Glutamatergic neuron (in vitro differentiated cells): Measurements from ENCODE around the gene TFCP2L1. TPM values are rescaled to one million over a fixed set of nuclear protein-coding genes. Genes with fewer than 3 reads are reported as not detected.

Experiments used
- DNase-seq: peaks from one replicate; pipeline ENCODE4 v3.0.0; 2022
- H3K27ac Mint-ChIP-seq: one replicate; pipeline ENCODE4 v1.8.0; 2020; ENCODE audit warnings: mild to moderate bottlenecking, mixed read lengths, inconsistent platforms; ENCODE audit not compliant: unreplicated experiment
- H3K27me3 Mint-ChIP-seq: one replicate; pipeline ENCODE4 v1.8.0; 2020; ENCODE audit warnings: mild to moderate bottlenecking, moderate library complexity, mixed read lengths, inconsistent platforms; ENCODE audit not compliant: unreplicated experiment
- H3K36me3 Mint-ChIP-seq: one replicate; pipeline ENCODE4 v1.8.0; 2020; ENCODE audit warnings: mild to moderate bottlenecking, mixed read lengths, inconsistent platforms; ENCODE audit not compliant: unreplicated experiment
- H3K4me1 Mint-ChIP-seq: one replicate; pipeline ENCODE4 v1.8.0; 2020; ENCODE audit warnings: mild to moderate bottlenecking, low read depth, mixed read lengths, inconsistent platforms; ENCODE audit not compliant: unreplicated experiment
- H3K4me3 Mint-ChIP-seq: one replicate; pipeline ENCODE4 v1.8.0; 2020; ENCODE audit warnings: mild to moderate bottlenecking, mixed read lengths, inconsistent platforms; ENCODE audit not compliant: unreplicated experiment
- H3K9me3 Mint-ChIP-seq: one replicate; pipeline ENCODE4 v1.8.0; 2020; ENCODE audit warnings: mild to moderate bottlenecking, moderate library complexity, mixed read lengths, inconsistent platforms; ENCODE audit not compliant: unreplicated experiment
- CTCF ChIP-seq: fragments of 200-600 bp; sonication (generic); IDR thresholded peaks from one replicate; pipeline ENCODE4 v1.5.0; 2021; ENCODE audit not compliant: partially characterized antibody, unreplicated experiment
- total RNA-seq: library from RNA; stranded (reverse); fragmentation: NEBNext Ultra II Directional; extraction: Animal tissue kit (Norgen Biotek cat#: 25700); gene quantifications from one replicate; pipeline ENCODE4 v1.2.1, GENCODE V29; 2021; ENCODE audit not compliant: unreplicated experiment

The TFCP2L1 gene
- total RNA-seq, 1 donor from 2014 or later: 0.07 TPM

- no peak for TF ChIP-seq CTCF
- peaks cover 4% of the 10 kb centered on the region for H3K9me3 Mint-ChIP-seq
- no peak for DNase-seq
- no peaks in the 10 kb centered on the region for H3K4me1 Mint-ChIP-seq
- peaks cover 20% of the 10 kb centered on the region for H3K36me3 Mint-ChIP-seq
- no peak overlapping the region for H3K4me3 Mint-ChIP-seq
- peaks cover 1% of the 10 kb centered on the region for H3K27me3 Mint-ChIP-seq
- no peak overlapping the region for H3K27ac Mint-ChIP-seq
These were observed 114.4 kb downstream of the TFCP2L1 start for GRCh38 chr2:121170577-121170976.

- Mint-ChIP-seq H3K4me1 (no peaks in the 10 kb centered on the region), H3K9me3 (peaks cover 7% of the 10 kb centered on the region), H3K36me3 (peaks cover 24% of the 10 kb centered on the region), H3K27ac (no peak overlapping the region), H3K4me3 (no peak overlapping the region), H3K27me3 (no peaks in the 10 kb centered on the region)
- TF ChIP-seq CTCF: no peak
- no peak for DNase-seq
These were observed 117.6 kb downstream of the TFCP2L1 start for GRCh38 chr2:121167411-121167810.

Other genes starting within 250 kb of the TFCP2L1 start
- gene RNU4ATAC, start 245.7 kb upstream of the TFCP2L1 start, total RNA-seq: not detected